Mesenchymal stem cell (in vitro differentiated cells and primary cell): ENCODE data around the gene GALK2.
"Not testable (repeated sequence)": the region's sequence is repeated elsewhere in the genome, so short reads cannot be mapped to it uniquely, and the experiment has no call there.

Experiments
- DNase-seq: peaks from one replicate; pipeline ENCODE4 v3.0.0-alpha.2; 2013
- H2AFZ ChIP-seq: one replicate; pipeline ENCODE4 v1.6.1; 2013; ENCODE audit warnings: low read depth, mild to moderate bottlenecking, control low read depth, inconsistent platforms, low read length, moderate library complexity
- H2AK5ac ChIP-seq: 2 replicates; pipeline ENCODE4 v1.6.1; 2013; ENCODE audit warnings: low read length, moderate library complexity, mild to moderate bottlenecking, inconsistent platforms; ENCODE audit not compliant: severe bottlenecking
- H2BK120ac ChIP-seq: one replicate; pipeline ENCODE4 v1.6.1; 2013; ENCODE audit warnings: low read depth, mild to moderate bottlenecking, inconsistent platforms, low read length, moderate library complexity
- H2BK12ac ChIP-seq, 2 experiments: one replicate each; pipeline ENCODE4 v1.6.1; 2013; ENCODE audit warnings: inconsistent platforms in 2 of 2, low read length in 2 of 2, mild to moderate bottlenecking in 2 of 2, moderate library complexity in 2 of 2, control low read depth in 1 of 2
- H2BK15ac ChIP-seq: one replicate; pipeline ENCODE4 v1.6.1; 2013; ENCODE audit warnings: mild to moderate bottlenecking, low read depth, inconsistent platforms; ENCODE audit not compliant: poor library complexity, severe bottlenecking
- H2BK5ac ChIP-seq: 2 replicates; pipeline ENCODE4 v1.6.1; 2013; ENCODE audit warnings: low read depth, mild to moderate bottlenecking, low read length, control low read depth, inconsistent platforms; ENCODE audit not compliant: poor library complexity, severe bottlenecking
- H3K14ac ChIP-seq, 2 experiments: one replicate each; pipeline ENCODE4 v1.6.1; 2013; ENCODE audit warnings: inconsistent platforms in 2 of 2, low read length in 2 of 2, control low read depth in 1 of 2, mild to moderate bottlenecking in 1 of 2, moderate library complexity in 1 of 2
- H3K18ac ChIP-seq, 2 experiments: one replicate each; pipeline ENCODE4 v1.6.1; 2013; ENCODE audit warnings: inconsistent platforms in 2 of 2, low read length in 2 of 2, control low read depth in 1 of 2, low read depth in 1 of 2, mild to moderate bottlenecking in 1 of 2
- H3K23ac ChIP-seq, 2 experiments: one replicate each; pipeline ENCODE4 v1.6.1; 2013; ENCODE audit warnings: inconsistent platforms in 2 of 2, low read length in 2 of 2, mild to moderate bottlenecking in 2 of 2, moderate library complexity in 2 of 2, control low read depth in 1 of 2
- H3K27ac ChIP-seq: 2 replicates; pipeline ENCODE4 v1.5.1; 2013; ENCODE audit warnings: mild to moderate bottlenecking, moderate library complexity, low read length, control low read depth, inconsistent platforms; ENCODE audit not compliant: poor library complexity, severe bottlenecking
- H3K27me3 ChIP-seq, 2 experiments: 2 replicates each; pipeline versions ENCODE4 v1.6.1 to v1.7.0; 2013; ENCODE audit warnings: low read length in 2 of 2, mild to moderate bottlenecking in 2 of 2, moderate library complexity in 2 of 2, control low read depth in 1 of 2, inconsistent platforms in 1 of 2; ENCODE audit not compliant: control insufficient read depth in 1 of 2, insufficient read depth in 1 of 2
- H3K36me3 ChIP-seq, 2 experiments: 2 replicates each; pipeline versions ENCODE4 v1.6.1 to v1.7.0; 2013; ENCODE audit warnings: low read length in 2 of 2, control low read depth in 1 of 2, inconsistent platforms in 1 of 2, low read depth in 1 of 2, mild to moderate bottlenecking in 1 of 2; ENCODE audit not compliant: insufficient read depth in 2 of 2, control insufficient read depth in 1 of 2
- H3K4ac ChIP-seq, 2 experiments: one replicate each; pipeline ENCODE4 v1.6.1; 2013; ENCODE audit warnings: inconsistent platforms in 2 of 2, low read length in 2 of 2, mild to moderate bottlenecking in 2 of 2, moderate library complexity in 2 of 2, control low read depth in 1 of 2, low read depth in 1 of 2
- H3K4me1 ChIP-seq: 2 replicates; pipeline ENCODE4 v1.6.1; 2013; ENCODE audit warnings: low read depth, low read length, control low read depth; ENCODE audit not compliant: control insufficient read depth, insufficient read depth
- H3K4me2 ChIP-seq: 2 replicates; pipeline ENCODE4 v1.6.1; 2013; ENCODE audit warnings: low read length, mild to moderate bottlenecking, inconsistent platforms; ENCODE audit not compliant: poor library complexity, severe bottlenecking
- H3K4me3 ChIP-seq, 2 experiments: 2 replicates each; pipeline versions ENCODE4 v1.5.1 to v1.7.0; 2013; ENCODE audit warnings: low read length in 2 of 2, mild to moderate bottlenecking in 2 of 2, control low read depth in 1 of 2, low read depth in 1 of 2; ENCODE audit not compliant: insufficient read depth in 1 of 2
- H3K79me1 ChIP-seq: replicated peaks from 2 replicates; pipeline ENCODE4 v1.6.1; 2013; ENCODE audit warnings: mild to moderate bottlenecking, control low read depth, low read length, inconsistent platforms; ENCODE audit not compliant: poor library complexity, severe bottlenecking
- H3K9ac ChIP-seq: 2 replicates; pipeline ENCODE4 v1.7.0; 2013; ENCODE audit warnings: mild to moderate bottlenecking, low read length, moderate library complexity
- H3K9me3 ChIP-seq: 2 replicates; pipeline ENCODE4 v1.7.0; 2013; ENCODE audit warnings: mild to moderate bottlenecking, low read length; ENCODE audit not compliant: control insufficient read depth
- H4K8ac ChIP-seq: one replicate; pipeline ENCODE4 v1.6.1; 2013; ENCODE audit warnings: inconsistent platforms, mild to moderate bottlenecking, low read length, moderate library complexity
- H4K91ac ChIP-seq: one replicate; pipeline ENCODE4 v1.6.1; 2013; ENCODE audit warnings: mild to moderate bottlenecking, low read length, inconsistent platforms
- WGBS: methylation state at CpG from one replicate; pipeline ENCODE4 v1.1.7; 2013; ENCODE audit warnings: mixed read lengths; 5-methylcytosine and 5-hydroxymethylcytosine counted together

The GALK2 gene

DNA sequence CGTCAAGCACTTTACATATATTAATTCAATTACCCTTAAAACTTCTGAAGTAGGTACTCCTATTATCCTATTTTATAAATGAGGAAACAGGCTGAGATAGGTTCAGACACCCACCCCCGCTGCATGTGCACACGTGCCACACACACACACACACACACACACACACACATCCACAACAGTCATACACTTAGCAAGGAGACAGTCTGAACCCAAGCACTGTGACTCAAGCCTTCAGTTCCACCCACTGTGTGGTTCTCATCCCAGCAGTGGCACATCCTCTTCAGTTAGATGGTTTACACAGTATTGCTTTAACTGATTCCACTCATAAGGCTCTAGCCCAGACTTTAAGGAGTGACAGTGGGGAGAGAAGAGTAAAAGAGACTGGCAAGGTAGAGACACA is 161.9 kb downstream of the GALK2 start:
- Histone ChIP-seq H3K9me3 (no peaks in the 10 kb centered on the region), H2AK5ac (no peak overlapping the region), H3K23ac (no peak overlapping the region), H4K91ac (no peak overlapping the region), H4K8ac (no peak overlapping the region), H2BK120ac (no peak overlapping the region), H3K4me1 (no peaks in the 10 kb centered on the region), H3K4me2 (no peak overlapping the region), H2BK15ac (no peak overlapping the region), H3K14ac (no peak overlapping the region), H3K18ac (no peak overlapping the region), H3K9ac (no peak overlapping the region), H3K79me1 (peaks cover 8% of the 10 kb centered on the region), H2BK12ac (no peak overlapping the region), H3K27ac (no peak overlapping the region), H2AFZ (no peak overlapping the region), H3K4me3 (no peak overlapping the region), H3K36me3 (peaks cover 0 to 39% of the 10 kb centered on the region in 2 experiments), H2BK5ac (no peak overlapping the region), H3K27me3 (no peaks in the 10 kb centered on the region), H3K4ac (no peak overlapping the region)
- DNase-seq, result peak; percentile 37
- WGBS, result 90% methylated on average over 3 of the region's 3 CpGs

DNA sequence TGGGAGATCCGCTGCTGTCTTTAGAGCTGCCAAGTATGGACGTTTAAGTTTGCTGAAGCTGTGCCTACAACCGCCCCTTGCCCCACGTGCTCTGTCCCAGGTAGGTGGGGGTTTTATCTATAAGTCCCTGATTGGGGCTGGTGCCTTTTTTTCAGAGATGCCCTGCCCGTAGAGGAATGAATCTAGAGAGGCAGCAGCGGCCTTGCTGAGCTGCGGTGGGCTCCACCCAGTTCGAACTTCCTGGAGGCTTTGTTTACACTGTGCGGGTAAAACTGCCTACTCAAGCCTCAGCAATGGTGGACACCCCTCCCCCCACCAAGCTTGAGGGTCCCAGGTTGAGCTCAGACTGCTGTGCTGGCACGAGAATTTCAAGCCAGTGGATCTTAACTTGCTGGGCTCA is 169.6 kb downstream of the GALK2 start:
- H3K27ac ChIP-seq, result no peak overlapping the region
- no peak overlapping the region for H3K4me2 ChIP-seq
- H3K27me3 ChIP-seq, result no peaks in the 10 kb centered on the region
- H3K14ac ChIP-seq, result no peak overlapping the region
- DNase-seq, result no peak
- H3K36me3 ChIP-seq, result peaks cover 10 to 15% of the 10 kb centered on the region in 2 experiments
- H3K79me1 ChIP-seq, result peaks cover 10% of the 10 kb centered on the region
- H3K4me3 ChIP-seq, result no peak overlapping the region
- no peak overlapping the region for H4K8ac ChIP-seq
- no peak overlapping the region for H2BK5ac ChIP-seq
- H2BK120ac ChIP-seq, result no peak overlapping the region
- H2AK5ac ChIP-seq, result no peak overlapping the region
- H2BK12ac ChIP-seq, result no peak overlapping the region
- no peak overlapping the region for H2BK15ac ChIP-seq
- peaks cover 5% of the 10 kb centered on the region for H3K9me3 ChIP-seq
- no peak overlapping the region for H3K18ac ChIP-seq
- no peak overlapping the region for H3K4ac ChIP-seq
- peaks cover 1% of the 10 kb centered on the region for H3K4me1 ChIP-seq
- WGBS, result 79% methylated on average over 10 of the region's 10 CpGs
- H4K91ac ChIP-seq, result no peak overlapping the region
- H3K23ac ChIP-seq, result no peak overlapping the region
- H3K9ac ChIP-seq, result no peak overlapping the region
- no peak overlapping the region for H2AFZ ChIP-seq

DNA sequence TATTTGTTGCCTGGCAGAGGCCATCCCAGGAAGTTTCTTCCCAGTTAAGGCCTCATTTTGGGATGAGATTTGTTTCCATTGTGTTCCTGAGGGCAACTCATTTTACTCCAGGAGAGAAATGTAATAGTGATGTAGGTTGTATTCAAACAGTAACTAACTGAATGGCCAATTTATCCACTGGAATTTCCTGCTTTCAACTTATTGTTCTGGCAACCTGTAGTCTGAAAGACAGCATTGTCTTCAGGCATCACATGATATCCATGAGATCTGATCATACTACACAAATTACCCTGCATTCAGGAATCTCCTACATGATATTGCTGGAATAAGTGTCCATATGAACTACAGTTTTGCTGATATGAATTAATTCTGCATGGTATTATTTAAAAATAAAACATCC is 173.5 kb downstream of the GALK2 start:
- Histone ChIP-seq H2BK15ac (no peak overlapping the region), H3K9me3 (peaks cover 5% of the 10 kb centered on the region), H4K91ac (no peak overlapping the region), H4K8ac (no peak overlapping the region), H3K4ac (no peak overlapping the region), H3K4me1 (peaks cover 1% of the 10 kb centered on the region), H3K36me3 (peaks cover 10 to 17% of the 10 kb centered on the region in 2 experiments), H3K4me2 (no peak overlapping the region), H2BK12ac (no peak overlapping the region), H2BK5ac (no peak overlapping the region), H2AFZ (no peak overlapping the region), H3K23ac (no peak overlapping the region), H3K14ac (no peak overlapping the region), H3K4me3 (no peak overlapping the region), H3K18ac (no peak overlapping the region), H3K27ac (no peak overlapping the region), H2BK120ac (no peak overlapping the region), H3K79me1 (peaks cover 9% of the 10 kb centered on the region), H3K27me3 (no peaks in the 10 kb centered on the region), H2AK5ac (no peak overlapping the region), H3K9ac (no peak overlapping the region)
- DNase-seq, result no peak

DNA sequence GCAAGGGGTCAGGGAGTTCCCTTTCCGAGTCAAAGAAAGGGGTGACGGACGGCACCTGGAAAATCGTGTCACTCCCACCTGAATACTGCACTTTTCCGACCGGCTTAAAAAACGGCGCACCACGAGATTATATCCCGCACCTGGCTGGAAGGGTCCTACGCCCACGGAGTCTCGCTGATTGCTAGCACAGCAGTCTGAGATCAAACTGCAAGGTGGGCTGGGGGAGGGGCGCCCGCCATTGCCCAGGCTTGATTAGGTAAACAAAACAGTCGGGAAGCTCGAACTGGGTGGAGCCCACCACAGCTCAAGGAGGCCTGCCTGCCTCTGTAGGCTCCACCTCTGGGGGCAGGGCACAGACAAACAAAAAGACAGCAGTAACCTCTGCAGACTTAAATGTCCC is 184.4 kb downstream of the GALK2 start:
- 91% methylated on average over 11 of the region's 17 CpGs for WGBS
- not testable (repeated sequence) for H3K4me1 ChIP-seq, H4K91ac ChIP-seq, H3K27me3 ChIP-seq, H2AFZ ChIP-seq, H3K9ac ChIP-seq, H3K4me3 ChIP-seq, DNase-seq, H2BK15ac ChIP-seq, H3K4me2 ChIP-seq, H3K23ac ChIP-seq, H3K27ac ChIP-seq, H2BK12ac ChIP-seq, H3K36me3 ChIP-seq, H2BK5ac ChIP-seq, H3K14ac ChIP-seq, H3K18ac ChIP-seq, H2BK120ac ChIP-seq, H3K79me1 ChIP-seq, H2AK5ac ChIP-seq, H3K9me3 ChIP-seq, H4K8ac ChIP-seq, H3K4ac ChIP-seq
